Inflammatory macrophage treated with lipopolysaccharide for 1 hour (primary cell): Measurements from ENCODE around the gene CNTF.
A peak's percentile ranks its signal among the peaks of the same experiment; 100 is the strongest.
"Not testable (repeated sequence)": the region's sequence is repeated elsewhere in the genome, so short reads cannot be mapped to it uniquely, and the experiment has no call there.

Experiments
- DNase-seq, 2 donors: peaks; one replicate each; pipeline ENCODE4 v3.0.0-alpha.2; 2020 to 2022

Gene CNTF, protein sequence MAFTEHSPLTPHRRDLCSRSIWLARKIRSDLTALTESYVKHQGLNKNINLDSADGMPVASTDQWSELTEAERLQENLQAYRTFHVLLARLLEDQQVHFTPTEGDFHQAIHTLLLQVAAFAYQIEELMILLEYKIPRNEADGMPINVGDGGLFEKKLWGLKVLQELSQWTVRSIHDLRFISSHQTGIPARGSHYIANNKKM

DNA sequence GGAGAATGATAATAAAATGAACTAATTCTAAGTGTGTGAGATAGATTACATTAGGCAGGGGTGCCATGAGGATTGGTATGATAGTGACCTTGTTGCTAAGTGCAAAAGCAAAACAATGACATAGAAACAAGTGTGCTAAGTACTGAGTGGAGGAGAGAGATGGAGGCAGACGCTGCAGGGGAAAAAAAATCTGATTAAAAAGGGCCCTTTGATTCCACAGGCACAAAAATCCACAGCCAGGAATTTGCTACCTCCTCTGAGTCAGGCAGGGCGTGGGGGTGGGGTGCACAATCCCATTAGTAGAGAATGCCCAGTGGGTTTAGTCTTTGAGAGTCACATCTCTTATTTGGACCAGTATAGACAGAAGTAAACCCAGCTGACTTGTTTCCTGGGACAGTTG is at the start of gene CNTF:
TSS of gene CNTF (plus strand) at position 322 of the 400 bp plus-strand sequence. CDS start 88 bp downstream, outside the sequence.
- no peak for DNase-seq

DNA sequence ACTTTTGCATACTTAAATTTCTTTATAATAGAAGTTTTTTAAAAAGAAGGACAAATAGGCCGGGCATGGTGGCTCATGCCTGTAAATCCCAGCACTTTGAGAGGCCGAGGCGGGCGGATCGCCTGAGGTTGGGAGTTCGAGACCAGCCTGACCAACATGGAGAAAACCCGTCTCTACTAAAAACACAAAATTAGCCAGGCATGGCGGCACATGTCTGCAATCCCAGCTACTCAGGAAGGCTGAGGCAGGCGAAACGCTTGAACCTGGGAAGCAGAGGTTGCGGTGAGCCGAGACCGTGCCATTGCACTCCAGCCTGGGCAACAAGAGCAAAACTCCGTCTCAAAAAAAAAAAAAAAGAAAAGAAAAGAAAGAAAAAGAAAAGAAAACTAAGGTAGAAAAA is 49.6 kb upstream of the CNTF start:
- DNase-seq = not testable (repeated sequence)

GRCh38 chr11:58573451-58574104 is 48.9 kb upstream of the CNTF start:
- peak; percentile 96 for DNase-seq

DNA sequence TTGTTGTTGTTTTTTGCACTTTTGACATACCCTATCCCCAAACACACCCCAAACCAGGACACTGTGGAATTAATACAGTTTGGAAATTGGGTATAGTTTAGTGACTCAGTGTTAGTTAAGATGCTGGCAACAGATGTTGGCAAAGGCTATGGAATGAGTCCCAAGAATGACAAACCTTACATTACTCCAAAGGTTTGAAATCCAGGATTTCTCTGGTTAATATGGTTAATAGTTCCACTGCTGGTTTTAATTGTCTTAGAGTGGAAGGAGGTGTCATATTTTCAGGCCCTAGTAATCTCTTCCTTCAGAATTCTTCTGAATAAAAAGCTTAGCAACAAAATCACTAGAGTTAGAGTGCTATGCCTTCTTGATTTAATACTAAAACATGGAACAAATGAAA is 47.6 kb upstream of the CNTF start:
- DNase-seq = peak; percentile 18 to 19

GRCh38 chr11:58575377-58576020 is 47.0 kb upstream of the CNTF start, which contains the start of gene LPXN:
LPXN (minus strand) TSS chr11:58575856; CDS start chr11:58575772, 84 bp downstream.
- DNase-seq = peak; percentile 81 to 87

DNA sequence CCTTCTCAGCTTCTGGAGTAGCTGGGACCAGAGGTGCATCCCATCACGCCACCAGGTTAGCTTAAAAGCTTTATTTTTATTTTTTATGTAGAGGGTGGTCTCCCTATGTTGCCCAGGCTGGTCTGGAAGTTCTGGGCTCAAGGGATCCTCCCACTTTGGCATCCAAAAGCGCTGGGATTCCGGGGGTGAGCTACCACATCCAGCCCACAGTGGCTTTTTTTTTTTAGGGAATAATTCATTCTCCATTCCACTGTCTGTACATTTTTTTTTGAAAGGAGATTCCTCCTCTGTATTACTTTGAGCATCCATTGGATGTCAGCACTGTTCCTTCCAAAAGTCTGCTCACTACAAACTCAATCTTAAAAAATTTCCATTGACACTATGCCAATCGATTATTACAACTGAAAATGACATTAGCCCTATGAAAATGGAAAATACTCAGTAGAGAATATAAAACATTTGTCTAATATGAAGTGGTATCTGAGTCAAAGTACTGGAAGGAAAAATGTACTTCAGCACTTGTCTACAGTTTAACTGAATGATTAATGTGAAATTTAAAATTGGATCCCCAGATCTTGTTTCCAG is 45.5 kb upstream of the CNTF start:
- peak; percentile 25 to 34 for DNase-seq

DNA sequence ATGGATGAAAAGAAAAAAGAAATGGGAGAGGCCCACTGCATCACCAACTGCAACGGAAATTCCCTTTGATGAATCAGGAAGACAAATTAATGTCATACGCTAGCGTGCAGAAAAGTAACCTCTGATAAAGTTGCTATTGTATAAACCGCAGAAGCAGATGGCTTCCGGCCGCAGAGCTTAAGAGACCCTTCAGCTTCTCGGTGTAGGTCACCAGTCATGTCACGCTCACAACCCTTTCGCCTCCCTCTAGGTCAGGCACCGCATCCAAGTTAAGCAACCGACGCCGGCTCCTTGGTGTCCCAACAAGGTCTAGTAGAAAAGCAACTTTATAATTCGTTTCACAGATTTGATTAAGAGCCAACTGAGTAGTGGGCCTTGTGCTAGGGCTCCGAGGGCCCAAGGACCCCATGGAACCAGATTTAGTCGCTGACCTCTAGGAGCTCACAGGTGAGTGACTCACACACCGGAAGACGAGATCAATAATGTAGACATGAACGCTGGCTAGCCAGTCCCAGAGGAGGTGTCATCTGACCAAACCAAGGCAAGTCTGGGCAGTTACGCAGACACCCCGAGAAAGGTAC is 44.8 kb upstream of the CNTF start:
- peak; percentile 66 to 76 for DNase-seq

- DNase-seq = peak; percentile 97 to 98
Observed at GRCh38 chr11:58578136-58578634, 44.3 kb upstream of the CNTF start.

- peak; percentile 96 to 97 for DNase-seq
Observed at GRCh38 chr11:58578635-58579191, 43.8 kb upstream of the CNTF start, which contains the start of gene ZFP91. ZFP91 (plus strand) TSS chr11:58579063; CDS start chr11:58579282, 219 bp downstream.

DNA sequence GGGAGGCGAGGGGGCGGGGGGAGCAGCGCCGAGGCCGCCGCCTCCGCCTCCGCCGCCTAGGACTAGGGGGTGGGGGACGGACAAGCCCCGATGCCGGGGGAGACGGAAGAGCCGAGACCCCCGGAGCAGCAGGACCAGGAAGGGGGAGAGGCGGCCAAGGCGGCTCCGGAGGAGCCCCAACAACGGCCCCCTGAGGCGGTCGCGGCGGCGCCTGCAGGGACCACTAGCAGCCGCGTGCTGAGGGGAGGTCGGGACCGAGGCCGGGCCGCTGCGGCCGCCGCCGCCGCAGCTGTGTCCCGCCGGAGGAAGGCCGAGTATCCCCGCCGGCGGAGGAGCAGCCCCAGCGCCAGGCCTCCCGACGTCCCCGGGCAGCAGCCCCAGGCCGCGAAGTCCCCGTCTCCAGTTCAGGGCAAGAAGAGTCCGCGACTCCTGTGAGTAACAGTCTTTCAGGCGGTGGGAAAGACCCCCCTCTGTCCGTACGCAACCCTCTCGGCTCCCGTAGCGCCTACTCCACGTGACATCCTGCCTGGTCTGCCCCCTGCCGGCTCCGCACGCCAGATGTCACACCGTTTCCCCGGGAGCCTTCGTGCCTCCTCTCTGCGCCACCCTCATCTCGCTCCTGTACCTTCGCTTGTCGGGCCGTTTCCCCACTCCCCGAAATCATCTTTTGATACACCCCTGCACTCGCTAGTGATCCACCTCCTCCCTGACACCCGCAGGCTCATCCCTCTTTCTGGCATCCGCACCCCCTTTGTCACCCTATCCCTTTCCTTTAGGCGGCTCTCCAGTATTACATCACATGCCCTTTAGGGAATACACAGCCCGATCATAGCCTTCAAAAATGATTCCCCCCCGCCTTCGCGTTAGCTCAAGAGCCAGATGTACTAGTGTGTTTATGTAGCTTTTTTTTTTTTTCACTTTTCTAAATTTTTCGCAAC is 43.0 kb upstream of the CNTF start:
- peak; percentile 85 to 91 for DNase-seq

GRCh38 chr11:58580311-58580710 is 42.2 kb upstream of the CNTF start:
- DNase-seq = no peak

DNA sequence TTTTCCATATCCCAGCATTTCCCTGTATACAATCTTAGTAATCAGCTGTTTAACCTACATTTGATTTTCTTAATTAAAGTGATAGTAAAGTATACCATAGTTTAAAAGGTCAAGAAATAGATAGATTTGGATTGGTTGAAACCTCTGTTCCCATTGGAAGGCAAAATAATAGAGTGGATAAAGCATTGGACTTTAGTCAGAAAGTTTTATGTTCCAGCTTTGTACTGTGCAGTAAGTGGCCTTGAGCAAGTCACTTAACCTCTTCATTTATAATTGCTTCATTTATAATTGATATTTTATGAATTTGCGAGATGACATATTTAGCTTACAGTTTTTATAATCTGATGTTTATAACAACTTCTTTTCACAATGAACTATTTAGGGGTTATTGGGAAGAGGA is 40.0 kb upstream of the CNTF start:
- no peak for DNase-seq

DNA sequence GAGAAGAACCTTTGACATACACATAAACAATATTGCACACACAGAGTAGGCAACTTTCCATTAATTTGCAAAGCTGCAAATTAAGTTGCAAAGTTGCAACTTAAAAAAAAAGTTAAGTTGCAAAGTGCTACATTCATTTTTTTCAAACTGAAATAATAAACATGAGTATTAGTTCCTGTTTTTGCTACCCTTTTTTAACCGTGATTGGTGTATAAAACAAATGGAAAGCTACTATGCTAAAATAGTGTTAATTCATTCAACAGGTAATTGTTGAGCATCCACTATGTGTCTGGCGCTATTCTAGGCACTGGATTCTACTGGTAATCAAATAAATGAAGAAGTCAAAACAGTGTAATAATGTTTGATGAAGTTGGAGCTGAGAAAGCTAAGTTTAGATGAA is 35.5 kb upstream of the CNTF start:
- DNase-seq = no peak

- no peak for DNase-seq
Observed at GRCh38 chr11:58591659-58592058, 30.8 kb upstream of the CNTF start.

DNA sequence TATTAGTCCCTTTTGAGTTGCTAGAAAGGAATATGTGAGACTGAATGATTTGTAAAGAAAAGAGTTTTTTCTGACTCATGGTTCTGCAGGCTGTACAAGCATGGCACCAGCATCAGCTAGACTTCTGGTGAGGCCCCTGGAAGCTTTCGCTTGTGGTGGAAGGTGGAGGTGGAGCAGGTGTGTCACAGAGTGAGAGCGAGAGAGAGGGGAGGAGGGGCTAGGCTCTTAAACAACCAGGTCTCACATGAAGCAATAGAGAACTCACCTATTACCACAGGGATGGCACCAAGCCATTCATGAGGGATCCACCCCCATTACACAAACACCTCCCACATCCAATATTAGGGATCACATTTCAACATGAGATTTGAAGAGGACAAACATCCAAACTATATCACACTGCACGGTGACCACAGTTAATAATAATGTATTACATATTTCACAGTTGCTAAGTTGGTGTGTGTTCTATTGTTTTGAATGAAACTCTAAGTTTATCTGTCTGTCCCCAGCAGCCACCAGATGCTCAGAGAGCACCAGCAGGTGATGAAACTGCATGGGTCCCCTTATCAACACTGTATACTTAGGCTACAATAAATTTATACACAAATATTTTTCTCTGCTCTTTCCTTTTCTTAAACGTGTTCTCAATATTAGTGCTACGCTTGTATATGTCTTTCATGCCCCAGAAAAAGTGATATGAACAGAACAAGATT is 29.5 kb upstream of the CNTF start:
- no peak for DNase-seq

DNA sequence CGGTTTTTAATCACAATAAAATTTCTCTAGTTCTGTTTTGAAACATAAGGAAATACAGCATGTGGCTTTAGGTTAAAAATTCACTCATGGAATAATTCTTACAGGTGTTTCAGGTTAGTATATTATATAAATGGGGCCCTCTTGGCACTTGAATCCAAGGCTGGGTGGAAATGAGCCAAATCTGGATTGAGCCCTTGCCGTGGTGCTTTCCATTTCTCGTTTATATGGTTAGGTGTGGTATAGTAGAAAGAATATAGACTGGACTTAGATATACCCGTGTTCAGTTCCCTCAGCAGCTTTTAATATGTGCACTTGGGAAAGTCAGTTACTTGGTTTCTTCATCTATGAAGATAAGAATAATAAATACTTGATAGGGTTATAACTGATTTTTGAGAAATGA is 27.6 kb upstream of the CNTF start:
- DNase-seq = no peak

GRCh38 chr11:58596621-58597020 is 25.8 kb upstream of the CNTF start:
- DNase-seq = no peak

- DNase-seq = no peak
Observed at GRCh38 chr11:58597486-58598144, 24.9 kb upstream of the CNTF start.

DNA sequence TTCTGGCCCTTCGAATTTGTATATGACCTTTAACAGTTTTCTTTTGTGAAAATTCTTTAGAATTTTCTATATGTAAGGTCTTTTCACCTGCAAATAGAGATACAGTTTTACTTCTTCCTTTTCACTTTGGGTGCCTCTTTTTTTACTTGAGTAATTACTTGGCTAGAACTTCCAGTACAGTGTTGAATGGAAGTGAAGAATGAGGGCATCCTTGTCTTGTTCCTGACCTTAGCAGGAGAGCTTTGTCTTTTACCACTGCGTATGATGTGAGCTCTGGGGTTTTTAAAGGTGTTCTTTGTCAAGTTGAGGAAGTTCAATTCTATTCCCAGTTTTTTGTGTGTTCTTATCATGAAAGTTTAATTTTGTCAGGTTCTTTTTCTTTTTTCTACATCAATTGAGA is 22.0 kb upstream of the CNTF start:
- no peak for DNase-seq
